ENCODE results near the gene SPINK8.
"Not testable (repeated sequence)": the region's sequence is repeated elsewhere in the genome, so short reads cannot be mapped to it uniquely, and the experiment has no call there.

Gene SPINK8

GRCh38 chr3:48344867-48345507 is 11.5 kb upstream of the SPINK8 start:
- Mint-ChIP-seq H3K36me3 (ENCODE audit: low read depth) (no peaks in the 10 kb centered on the region), H3K9me3 (no peaks in the 10 kb centered on the region), H3K27me3 (no peaks in the 10 kb centered on the region), H3K27ac (no peak overlapping the region), H3K4me3 (no peak overlapping the region), H3K4me1 (ENCODE audit: low read depth) (no peaks in the 10 kb centered on the region)

DNA sequence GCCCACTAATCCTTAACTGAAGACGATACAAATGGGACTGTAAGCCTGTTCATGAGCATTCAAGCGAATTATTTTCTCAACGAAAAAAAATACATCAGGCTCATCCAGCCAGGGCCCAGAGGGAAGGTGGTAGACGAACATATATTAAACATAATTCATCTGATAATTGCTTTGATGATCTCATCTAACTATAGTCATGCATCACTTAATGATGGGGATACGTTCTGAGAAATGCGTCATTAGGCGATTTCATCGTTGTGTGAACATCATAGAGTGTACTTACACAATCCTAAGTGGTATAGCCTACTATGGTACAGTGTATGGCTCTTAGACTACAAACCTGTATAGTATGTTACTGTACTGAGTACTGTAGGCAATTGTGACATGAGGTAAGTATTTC is 10.0 kb upstream of the SPINK8 start:
- Mint-ChIP-seq H3K27ac (no peak overlapping the region), H3K9me3 (no peaks in the 10 kb centered on the region), H3K4me1 (ENCODE audit: low read depth) (no peaks in the 10 kb centered on the region), H3K36me3 (ENCODE audit: low read depth) (no peaks in the 10 kb centered on the region), H3K27me3 (no peaks in the 10 kb centered on the region), H3K4me3 (no peak overlapping the region)

DNA sequence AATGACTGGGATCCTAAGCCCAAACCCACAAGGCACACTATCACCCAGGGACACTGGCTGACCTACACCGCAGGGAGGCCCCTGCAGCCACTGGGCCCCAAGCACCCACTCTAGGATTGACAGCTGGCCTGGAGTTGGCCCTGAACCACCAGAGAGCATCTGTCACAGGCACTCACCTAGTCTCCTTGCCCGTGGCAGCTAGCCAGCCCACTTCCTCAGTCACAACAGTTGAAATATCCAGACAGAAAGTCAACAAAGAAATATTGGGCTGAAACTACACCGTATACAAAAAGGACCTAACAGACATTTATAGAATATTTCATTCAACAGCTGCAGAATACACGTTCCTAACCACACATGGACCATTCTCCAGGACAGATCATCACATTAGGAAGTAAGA is 5.2 kb upstream of the SPINK8 start:
- Mint-ChIP-seq H3K9me3 (no peaks in the 10 kb centered on the region), H3K27me3 (peaks cover 8% of the 10 kb centered on the region), H3K4me1 (ENCODE audit: low read depth) (no peaks in the 10 kb centered on the region), H3K4me3 (no peak overlapping the region), H3K27ac (no peak overlapping the region), H3K36me3 (ENCODE audit: low read depth) (no peaks in the 10 kb centered on the region)

DNA sequence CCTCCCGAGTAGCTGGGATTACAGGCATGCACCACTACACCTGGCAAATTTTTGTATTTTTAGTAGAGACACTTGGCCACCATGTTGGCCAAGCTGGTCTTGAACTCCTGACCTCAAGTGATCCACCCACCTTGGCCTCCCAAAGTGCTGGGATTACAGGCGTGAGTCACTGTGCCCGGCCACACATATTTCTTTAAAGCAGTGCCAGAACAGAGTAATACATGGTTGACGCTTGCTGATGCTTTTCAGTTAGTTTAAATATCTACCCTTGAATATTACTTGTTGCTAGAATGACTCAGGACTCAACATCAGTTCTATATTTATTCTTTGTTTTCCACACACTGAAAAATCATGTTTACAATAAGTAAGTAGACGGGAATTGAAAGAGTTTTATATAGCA is 4.1 kb upstream of the SPINK8 start:
- H3K9me3 Mint-ChIP-seq; H3K27ac Mint-ChIP-seq; H3K27me3 Mint-ChIP-seq; H3K4me1 Mint-ChIP-seq (ENCODE audit: low read depth); H3K4me3 Mint-ChIP-seq; H3K36me3 Mint-ChIP-seq (ENCODE audit: low read depth): not testable (repeated sequence)

DNA sequence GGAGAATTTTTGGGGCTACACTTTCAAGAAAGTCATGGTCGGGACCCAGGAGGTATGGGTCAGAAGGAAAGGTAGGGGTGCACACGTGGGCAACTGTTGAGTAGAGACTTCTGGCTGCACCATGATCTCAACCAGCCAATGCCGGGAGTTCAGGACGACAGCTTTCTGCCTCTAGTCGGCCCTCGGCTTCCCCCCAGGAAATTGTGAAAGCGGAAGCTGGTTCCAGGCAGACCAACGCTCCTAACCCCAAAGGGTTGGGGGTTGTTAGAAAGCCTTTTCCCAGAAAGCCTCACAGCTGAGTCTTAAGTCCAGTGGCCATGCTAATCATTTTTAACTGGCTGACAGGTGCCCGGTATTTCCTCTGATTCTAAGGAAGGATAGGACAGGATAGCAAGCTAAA is 1.8 kb upstream of the SPINK8 start:
- not testable (repeated sequence) for H3K4me3 Mint-ChIP-seq; H3K27ac Mint-ChIP-seq; H3K4me1 Mint-ChIP-seq (ENCODE audit: low read depth); H3K36me3 Mint-ChIP-seq (ENCODE audit: low read depth); H3K9me3 Mint-ChIP-seq; H3K27me3 Mint-ChIP-seq

DNA sequence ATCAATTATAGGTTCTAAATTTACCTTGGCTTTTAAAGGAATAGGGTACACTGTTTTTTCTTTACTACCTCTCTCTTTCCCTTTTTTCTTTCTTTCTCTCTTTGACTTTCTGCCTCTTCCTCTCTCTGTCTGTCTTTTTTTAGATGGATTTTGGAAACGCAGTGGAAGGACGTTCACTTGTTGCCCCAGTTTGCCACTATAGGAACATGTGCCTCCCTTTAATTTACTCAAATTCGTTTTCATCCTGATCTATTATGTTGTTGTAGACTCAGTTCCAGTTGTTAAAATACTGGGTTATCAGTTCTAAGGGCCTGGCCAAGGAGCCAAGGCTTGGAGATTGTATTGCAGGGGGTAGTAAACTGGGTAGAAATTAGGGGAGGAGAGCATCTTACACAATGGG is 1.1 kb upstream of the SPINK8 start:
- no peak overlapping the region for H3K4me3 Mint-ChIP-seq
- H3K9me3 Mint-ChIP-seq = no peaks in the 10 kb centered on the region
- H3K36me3 Mint-ChIP-seq (ENCODE audit: low read depth) = no peaks in the 10 kb centered on the region
- H3K27ac Mint-ChIP-seq = no peak overlapping the region
- no peaks in the 10 kb centered on the region for H3K4me1 Mint-ChIP-seq (ENCODE audit: low read depth)
- peaks cover 8% of the 10 kb centered on the region for H3K27me3 Mint-ChIP-seq

DNA sequence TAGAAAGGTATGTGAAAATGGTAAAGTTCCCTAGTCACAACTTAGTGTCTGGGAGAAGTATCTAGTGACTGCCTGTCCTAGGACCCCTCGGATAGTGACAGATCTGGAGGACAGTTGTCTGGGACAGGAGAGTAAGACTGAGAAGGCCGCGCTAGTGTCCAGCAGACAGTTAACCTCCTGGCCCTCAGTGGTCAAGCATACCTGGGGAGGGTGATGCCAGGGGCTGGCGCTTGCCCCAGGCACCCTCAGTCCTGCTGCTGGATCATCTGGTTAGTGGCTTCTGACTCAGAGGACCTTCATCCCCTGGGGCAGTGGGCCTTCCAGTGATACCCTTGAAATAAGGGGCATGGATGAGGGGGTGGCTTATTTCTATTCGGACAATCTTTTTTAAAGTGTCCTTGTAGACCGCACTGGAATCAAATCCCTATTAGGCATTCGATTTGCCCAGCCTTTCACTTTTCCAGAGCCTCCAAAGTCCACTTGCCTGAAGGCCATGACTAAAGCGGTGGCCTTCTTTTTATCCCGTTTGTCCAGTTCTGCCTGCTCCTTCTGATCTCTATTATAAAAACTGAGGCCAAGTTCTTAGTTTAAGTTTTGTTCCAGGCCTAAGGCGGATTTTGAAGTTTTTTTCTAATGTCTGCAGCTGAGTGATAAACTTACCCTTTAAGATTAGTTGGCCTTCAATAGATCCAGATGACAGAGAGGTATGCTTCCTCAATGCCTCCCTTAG is 1.6 kb downstream of the SPINK8 start:
- H3K36me3 Mint-ChIP-seq (ENCODE audit: low read depth); H3K4me3 Mint-ChIP-seq; H3K27ac Mint-ChIP-seq; H3K9me3 Mint-ChIP-seq; H3K4me1 Mint-ChIP-seq (ENCODE audit: low read depth): not testable (repeated sequence)
- H3K27me3 Mint-ChIP-seq = peaks cover 16% of the 10 kb centered on the region

GRCh38 chr3:48320996-48321395 is 12.5 kb downstream of the SPINK8 start:
- H3K4me3 Mint-ChIP-seq = no peak overlapping the region
- peaks cover 3% of the 10 kb centered on the region for H3K27me3 Mint-ChIP-seq
- H3K27ac Mint-ChIP-seq = no peak overlapping the region

GRCh38 chr3:48318713-48319468 is 14.6 kb downstream of the SPINK8 start:
- Mint-ChIP-seq H3K27me3 (peaks cover 9% of the 10 kb centered on the region), H3K36me3 (ENCODE audit: low read depth) (peaks cover 5% of the 10 kb centered on the region), H3K9me3 (peaks cover 18% of the 10 kb centered on the region), H3K27ac (no peak overlapping the region), H3K4me1 (ENCODE audit: low read depth) (peaks cover 6% of the 10 kb centered on the region), H3K4me3 (no peak overlapping the region)

More at GRCh38 chr3:48320996-48321395, 12.5 kb downstream of the SPINK8 start:
- peaks cover 6% of the 10 kb centered on the region for H3K4me1 Mint-ChIP-seq (ENCODE audit: low read depth)
- peaks cover 9% of the 10 kb centered on the region for H3K9me3 Mint-ChIP-seq
- peaks cover 3% of the 10 kb centered on the region for H3K36me3 Mint-ChIP-seq (ENCODE audit: low read depth)

DNA sequence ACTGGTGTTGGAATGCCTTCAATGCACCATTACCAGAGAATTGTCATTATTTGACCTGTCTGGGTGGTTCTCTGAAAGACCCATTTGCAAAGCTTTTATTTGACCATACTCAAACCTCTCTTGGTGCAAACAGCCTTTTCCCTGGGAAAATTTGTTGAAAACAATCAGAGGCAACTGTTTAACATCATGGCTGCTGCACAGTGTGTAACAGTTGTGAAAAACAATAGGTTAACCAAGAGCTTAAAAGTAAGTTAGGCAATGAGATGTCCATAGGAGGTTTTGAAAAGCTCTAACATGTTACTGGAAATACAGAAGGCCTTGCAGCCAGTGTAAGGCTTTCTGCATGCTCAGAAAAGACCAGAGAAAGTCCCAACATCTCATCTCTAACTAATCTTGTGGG is 18.9 kb downstream of the SPINK8 start:
- peaks cover 9% of the 10 kb centered on the region for H3K27me3 Mint-ChIP-seq
- H3K4me3 Mint-ChIP-seq = no peak overlapping the region
- peaks cover 18% of the 10 kb centered on the region for H3K9me3 Mint-ChIP-seq
- peaks cover 5% of the 10 kb centered on the region for H3K36me3 Mint-ChIP-seq (ENCODE audit: low read depth)
- H3K27ac Mint-ChIP-seq = no peak overlapping the region
- H3K4me1 Mint-ChIP-seq (ENCODE audit: low read depth) = no peaks in the 10 kb centered on the region

DNA sequence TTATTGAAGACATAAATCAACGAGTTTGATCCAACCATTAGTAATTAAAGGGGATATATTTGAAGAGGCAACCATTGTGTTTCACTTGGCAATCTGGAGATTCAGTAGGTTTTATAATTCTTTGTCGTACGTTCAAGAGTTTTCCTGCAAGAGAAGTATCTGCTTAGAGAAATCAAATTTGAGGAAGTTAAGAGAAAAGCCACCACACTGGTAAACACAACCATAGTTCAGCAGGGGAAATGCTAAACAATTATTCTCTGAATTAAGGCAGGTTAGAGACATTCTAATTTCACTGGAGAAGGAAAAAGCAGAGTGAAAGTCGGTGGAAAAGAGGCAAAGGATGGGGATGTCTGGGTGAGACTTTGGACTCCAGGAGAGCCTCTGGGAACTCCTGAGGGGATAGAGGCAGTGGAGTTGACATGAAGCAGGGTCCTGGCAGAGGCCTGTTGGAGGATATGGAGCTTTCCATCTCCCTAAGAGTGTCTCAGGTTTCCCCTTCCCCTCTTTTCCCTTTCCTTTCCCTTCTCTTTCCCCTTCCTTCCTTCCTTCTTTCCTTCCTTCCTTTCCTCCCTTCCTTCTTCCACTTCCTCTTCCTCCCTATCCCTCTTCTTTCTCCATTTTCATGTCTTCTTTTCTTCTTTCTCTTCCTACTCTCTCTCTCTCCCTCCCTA is 26.5 kb downstream of the SPINK8 start:
- Mint-ChIP-seq H3K9me3 (no peaks in the 10 kb centered on the region), H3K4me1 (ENCODE audit: low read depth) (peaks cover 8% of the 10 kb centered on the region), H3K36me3 (ENCODE audit: low read depth) (peaks cover 11% of the 10 kb centered on the region), H3K4me3 (no peak overlapping the region), H3K27ac (no peak overlapping the region), H3K27me3 (peaks cover 8% of the 10 kb centered on the region)

DNA sequence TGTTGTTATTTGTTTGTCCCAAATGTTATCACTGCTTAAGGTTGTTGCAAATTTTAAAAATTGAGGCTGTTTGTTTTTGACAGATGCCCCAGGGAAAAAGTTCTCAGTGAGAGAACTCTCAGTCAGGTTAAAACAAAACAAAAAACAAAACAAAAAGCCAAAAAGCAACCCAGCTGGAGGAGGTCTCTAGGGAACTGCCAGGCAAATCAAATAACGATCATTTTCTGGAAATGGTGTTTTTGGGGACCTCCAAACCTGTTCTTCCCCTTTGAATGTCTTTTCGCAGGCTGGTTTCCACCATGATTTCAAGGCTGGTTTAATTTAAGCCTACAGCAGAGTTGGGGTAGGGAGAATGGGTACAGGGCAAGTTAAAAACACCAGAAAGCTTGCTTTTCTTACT is 27.2 kb downstream of the SPINK8 start:
- Mint-ChIP-seq H3K36me3 (ENCODE audit: low read depth) (peaks cover 11% of the 10 kb centered on the region), H3K4me3 (no peak overlapping the region), H3K27me3 (peaks cover 8% of the 10 kb centered on the region), H3K4me1 (ENCODE audit: low read depth) (peaks cover 13% of the 10 kb centered on the region), H3K9me3 (no peaks in the 10 kb centered on the region), H3K27ac (no peak overlapping the region)

GRCh38 chr3:48305396-48305795 is 28.1 kb downstream of the SPINK8 start:
- peaks cover 11% of the 10 kb centered on the region for H3K36me3 Mint-ChIP-seq (ENCODE audit: low read depth)
- peaks cover 8% of the 10 kb centered on the region for H3K27me3 Mint-ChIP-seq
- peaks cover 14% of the 10 kb centered on the region for H3K4me1 Mint-ChIP-seq (ENCODE audit: low read depth)
- no peaks in the 10 kb centered on the region for H3K9me3 Mint-ChIP-seq
- no peak overlapping the region for H3K27ac Mint-ChIP-seq
- H3K4me3 Mint-ChIP-seq = no peak overlapping the region

DNA sequence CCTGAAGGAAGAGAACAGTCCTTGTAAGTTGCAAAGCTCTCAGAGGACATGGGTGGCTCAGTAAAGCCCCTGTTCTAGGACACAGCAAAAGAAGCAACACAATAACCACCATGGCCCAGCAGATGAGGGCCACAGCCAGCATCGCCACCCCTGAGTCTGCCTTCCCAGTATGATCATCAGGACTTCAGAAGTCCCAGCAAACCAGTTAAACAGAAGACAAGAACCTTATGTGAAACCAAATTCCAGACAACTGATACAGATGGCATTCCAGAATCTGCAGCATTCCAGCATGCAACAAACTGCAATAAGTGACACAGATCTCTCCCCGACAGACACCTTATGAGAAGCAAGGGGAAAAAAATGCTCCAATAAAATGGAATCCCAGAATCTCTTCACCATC is 30.4 kb downstream of the SPINK8 start:
- Mint-ChIP-seq H3K36me3 (ENCODE audit: low read depth) (peaks cover 26% of the 10 kb centered on the region), H3K9me3 (no peaks in the 10 kb centered on the region), H3K27ac (no peak overlapping the region), H3K4me3 (peak overlapping the region; percentile 90), H3K27me3 (no peaks in the 10 kb centered on the region), H3K4me1 (ENCODE audit: low read depth) (peaks cover 37% of the 10 kb centered on the region)

- Mint-ChIP-seq H3K27me3 (no peaks in the 10 kb centered on the region), H3K4me1 (ENCODE audit: low read depth) (peaks cover 44% of the 10 kb centered on the region), H3K36me3 (ENCODE audit: low read depth) (peaks cover 38% of the 10 kb centered on the region), H3K4me3 (peak overlapping the region; percentile 90), H3K27ac (peak overlapping the region; percentile 85), H3K9me3 (no peaks in the 10 kb centered on the region)
Observed at GRCh38 chr3:48301800-48302166, 31.7 kb downstream of the SPINK8 start.
